ENCODE measurements around the gene PLA2G10.
"Not testable (repeated sequence)": the region's sequence is repeated elsewhere in the genome, so short reads cannot be mapped to it uniquely, and the experiment has no call there.

The PLA2G10 gene

GRCh38 chr16:14658063-14658462 lies 36.0 kb downstream of the PLA2G10 start:
- DNase-seq, result no peak

- no peak for DNase-seq
Observed at GRCh38 chr16:14652726-14653125, 41.4 kb downstream of the PLA2G10 start.

GRCh38 chr16:14650629-14651028 lies 43.5 kb downstream of the PLA2G10 start:
- no peak for DNase-seq

- no peak for DNase-seq
Observed at GRCh38 chr16:14649816-14650215, 44.3 kb downstream of the PLA2G10 start.

GRCh38 chr16:14641926-14642325 lies 52.2 kb downstream of the PLA2G10 start:
- DNase-seq, result no peak

- DNase-seq, result no peak
Observed at GRCh38 chr16:14641206-14641605, 52.9 kb downstream of the PLA2G10 start.

GRCh38 chr16:14640538-14640937 lies 53.6 kb downstream of the PLA2G10 start:
- no peak for DNase-seq

- DNase-seq, result not testable (repeated sequence)
Observed at GRCh38 chr16:14636951-14637240, 57.2 kb downstream of the PLA2G10 start.

- not testable (repeated sequence) for DNase-seq
Observed at GRCh38 chr16:14636179-14636950, 57.7 kb downstream of the PLA2G10 start.

- no peak for DNase-seq
Observed at GRCh38 chr16:14635395-14636165, 58.5 kb downstream of the PLA2G10 start.

- DNase-seq, result no peak
Observed at GRCh38 chr16:14634389-14634725, 59.8 kb downstream of the PLA2G10 start.

GRCh38 chr16:14632693-14633569 lies 61.2 kb downstream of the PLA2G10 start, which contains the start of gene BFAR:
BFAR (plus strand) TSS chr16:14632951; CDS start chr16:14644347, 11,396 bp downstream.
- DNase-seq, result peak; percentile 99

- DNase-seq, result not testable (repeated sequence)
Observed at GRCh38 chr16:14630620-14631330, 63.3 kb downstream of the PLA2G10 start.

GRCh38 chr16:14629919-14630619 lies 64.0 kb downstream of the PLA2G10 start, which contains the start of gene PARN:
PARN (minus strand) TSS chr16:14630260; CDS start chr16:14630125, 135 bp downstream.
- DNase-seq, result peak; percentile 99

- DNase-seq, result no peak
Observed at GRCh38 chr16:14629612-14629918, 64.5 kb downstream of the PLA2G10 start.

- DNase-seq, result peak; percentile 7
Observed at GRCh38 chr16:14628806-14629611, 65.1 kb downstream of the PLA2G10 start.

GRCh38 chr16:14627078-14627477 lies 67.0 kb downstream of the PLA2G10 start:
- no peak for DNase-seq

All from CD4-positive, alpha-beta T cell treated with Interleukin-17A for 4 hours (primary cell).